Calu3 (cell line): ENCODE data around the gene PRR7. TPM values are rescaled to one million over a fixed set of nuclear protein-coding genes. Genes with fewer than 3 reads are reported as not detected.

Source experiments
- BruUV-seq: library from RNA; stranded (reverse); fragments of 400-500 nt; replicated peaks from 2 replicates; lab custom pipeline; 2021; lab: Mats Ljungman, UMichigan
- CTCF ChIA-PET: fragments of 300-600 bp; sonication (Branson Sonifier 250); formaldehyde crosslinking; loops from one replicate; lab custom pipeline; 2022; ENCODE audit warnings: antibody characterized with exemption; lab: Charles Lee
- DNase-seq: peaks from one replicate; pipeline ENCODE4 v3.0.0; 2022
- H3K27ac Mint-ChIP-seq: one replicate; pipeline ENCODE4 v1.8.0; 2022; ENCODE audit warnings: mixed read lengths; ENCODE audit not compliant: unreplicated experiment
- H3K27me3 Mint-ChIP-seq: one replicate; pipeline ENCODE4 v1.8.0; 2022; ENCODE audit warnings: mixed read lengths; ENCODE audit not compliant: unreplicated experiment
- H3K36me3 Mint-ChIP-seq: one replicate; pipeline ENCODE4 v1.8.0; 2022; ENCODE audit warnings: mild to moderate bottlenecking, moderate library complexity, mixed read lengths; ENCODE audit not compliant: insufficient read depth, unreplicated experiment
- H3K4me1 Mint-ChIP-seq: one replicate; pipeline ENCODE4 v1.8.0; 2022; ENCODE audit warnings: mild to moderate bottlenecking, low read depth, mixed read lengths; ENCODE audit not compliant: unreplicated experiment
- H3K4me3 Mint-ChIP-seq: one replicate; pipeline ENCODE4 v1.8.0; 2022; ENCODE audit warnings: mild to moderate bottlenecking, low read depth, moderate library complexity, mixed read lengths; ENCODE audit not compliant: unreplicated experiment
- H3K9me3 Mint-ChIP-seq: one replicate; pipeline ENCODE4 v1.8.0; 2022; ENCODE audit warnings: low read depth, mixed read lengths; ENCODE audit not compliant: unreplicated experiment
- intact Hi-C: fragments of 100-400 bp; cut with micrococcal nuclease; formaldehyde crosslinking; loops from one replicate; pipeline ENCODE4 v1.10.0; 2022; ENCODE audit not compliant: unreplicated experiment
- total RNA-seq: library from RNA; stranded (reverse); gene quantifications from 2 replicates; pipeline ENCODE4 v1.2.3, GENCODE V29; 2022
- TF ChIP-seq, protein P1 (sequence below): fragments of 200-600 bp; IDR thresholded peaks from one replicate; pipeline ENCODE4 v1.8.0; 2022; ENCODE audit warnings: antibody characterized with exemption; ENCODE audit not compliant: unreplicated experiment

Gene PRR7
- total RNA-seq, 1 experiment from 2014 or later: 25.2 TPM

DNA sequence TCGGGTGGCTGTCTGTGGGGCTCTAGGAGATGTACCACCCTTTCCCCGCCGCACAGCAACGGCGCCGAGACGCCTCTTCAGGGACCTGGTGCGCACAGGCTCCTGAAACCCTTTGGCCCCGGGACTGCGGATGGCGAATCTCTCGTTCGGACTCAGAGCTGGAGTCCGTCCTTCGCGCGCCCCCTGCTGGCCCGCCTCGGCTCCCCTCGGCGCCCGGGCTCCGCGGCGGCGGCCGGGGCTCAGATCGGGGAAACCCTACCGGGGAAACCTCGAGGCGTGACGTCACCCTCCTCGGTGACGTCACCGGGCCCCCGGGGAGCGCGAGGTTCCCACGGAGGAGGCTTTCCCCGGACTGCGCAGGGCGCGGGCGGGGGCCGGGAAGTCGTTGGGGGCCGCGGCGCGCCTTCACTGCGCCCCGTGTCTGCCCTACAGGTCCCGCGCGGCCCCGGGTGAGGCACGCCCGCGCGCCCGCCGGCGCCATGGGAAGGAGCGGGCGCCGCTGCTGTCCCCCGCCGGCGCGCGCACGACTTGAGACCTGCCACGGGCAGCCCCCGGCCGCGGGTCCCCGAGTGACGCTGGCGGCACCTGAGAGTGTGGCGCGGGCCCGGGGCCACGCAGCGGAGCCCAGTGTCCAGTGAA, 7.9 kb downstream of the PRR7 start:
- intact Hi-C loops: loop anchor here (2.0 to 10.0 kb wide), 3 partner anchors 52 to 340 kb away; partner anchors contain the start of gene MXD3
- DNase-seq: peak; percentile 99
- peak overlapping the region; percentile 86 for H3K27ac Mint-ChIP-seq

DNA sequence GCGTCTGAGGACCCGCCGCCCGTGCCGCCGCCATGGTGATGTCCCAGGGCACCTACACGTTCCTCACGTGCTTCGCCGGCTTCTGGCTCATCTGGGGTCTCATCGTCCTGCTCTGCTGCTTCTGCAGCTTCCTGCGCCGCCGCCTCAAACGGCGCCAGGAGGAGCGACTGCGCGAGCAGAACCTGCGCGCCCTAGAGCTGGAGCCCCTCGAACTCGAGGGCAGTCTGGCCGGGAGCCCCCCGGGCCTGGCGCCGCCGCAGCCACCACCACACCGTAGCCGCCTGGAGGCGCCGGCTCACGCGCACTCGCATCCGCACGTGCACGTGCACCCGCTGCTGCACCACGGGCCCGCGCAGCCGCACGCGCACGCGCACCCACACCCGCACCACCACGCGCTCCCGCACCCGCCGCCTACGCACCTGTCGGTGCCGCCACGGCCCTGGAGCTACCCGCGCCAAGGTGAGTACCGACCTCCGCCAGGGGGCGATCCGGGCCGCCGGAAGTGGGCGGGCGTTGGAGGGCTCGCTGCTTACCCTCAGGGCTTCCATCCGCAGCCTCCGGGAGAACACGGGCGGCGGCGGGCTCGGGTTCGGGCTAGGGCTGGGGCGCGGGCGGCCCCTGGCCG, 8.5 kb downstream of the PRR7 start:
- BruUV-seq: no TSS peak
- intact Hi-C loops: loop anchor here (2.0 to 10.0 kb wide), 2 partner anchors 52 to 340 kb away; no protein-coding TSS in a partner anchor
- CTCF ChIA-PET: interaction anchor here (0.8 to 5.1 kb wide), 18 partner anchors 11 to 329 kb away, joined by 3 to 80 read pairs (median 4); partner anchors contain the start of gene PDLIM7
- TF ChIP-seq, protein P1, sequence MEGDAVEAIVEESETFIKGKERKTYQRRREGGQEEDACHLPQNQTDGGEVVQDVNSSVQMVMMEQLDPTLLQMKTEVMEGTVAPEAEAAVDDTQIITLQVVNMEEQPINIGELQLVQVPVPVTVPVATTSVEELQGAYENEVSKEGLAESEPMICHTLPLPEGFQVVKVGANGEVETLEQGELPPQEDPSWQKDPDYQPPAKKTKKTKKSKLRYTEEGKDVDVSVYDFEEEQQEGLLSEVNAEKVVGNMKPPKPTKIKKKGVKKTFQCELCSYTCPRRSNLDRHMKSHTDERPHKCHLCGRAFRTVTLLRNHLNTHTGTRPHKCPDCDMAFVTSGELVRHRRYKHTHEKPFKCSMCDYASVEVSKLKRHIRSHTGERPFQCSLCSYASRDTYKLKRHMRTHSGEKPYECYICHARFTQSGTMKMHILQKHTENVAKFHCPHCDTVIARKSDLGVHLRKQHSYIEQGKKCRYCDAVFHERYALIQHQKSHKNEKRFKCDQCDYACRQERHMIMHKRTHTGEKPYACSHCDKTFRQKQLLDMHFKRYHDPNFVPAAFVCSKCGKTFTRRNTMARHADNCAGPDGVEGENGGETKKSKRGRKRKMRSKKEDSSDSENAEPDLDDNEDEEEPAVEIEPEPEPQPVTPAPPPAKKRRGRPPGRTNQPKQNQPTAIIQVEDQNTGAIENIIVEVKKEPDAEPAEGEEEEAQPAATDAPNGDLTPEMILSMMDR: peak; percentile 90
- Mint-ChIP-seq H3K4me3 (peak overlapping the region; percentile 77), H3K27me3 (no peaks in the 10 kb centered on the region), H3K9me3 (no peaks in the 10 kb centered on the region), H3K36me3 (peaks cover 89% of the 10 kb centered on the region), H3K4me1 (peaks cover 40% of the 10 kb centered on the region), H3K27ac (peak overlapping the region; percentile 80)
- peak; percentile 99 for DNase-seq

More for the DNA sequence above, 7.9 kb downstream of the PRR7 start:
- Mint-ChIP-seq H3K36me3 (peaks cover 86% of the 10 kb centered on the region), H3K4me1 (peaks cover 40% of the 10 kb centered on the region), H3K9me3 (no peaks in the 10 kb centered on the region), H3K4me3 (peak overlapping the region; percentile 77), H3K27me3 (no peaks in the 10 kb centered on the region)
- TF ChIP-seq, protein P1: peak; percentile 96
- BruUV-seq: no TSS peak
- CTCF ChIA-PET: interaction anchor here (0.5 to 5.1 kb wide), 20 partner anchors 10 to 328 kb away, joined by 3 to 80 read pairs (median 4); partner anchors contain the start of gene PDLIM7

- peak overlapping the region; percentile 77 for H3K4me3 Mint-ChIP-seq
- no peaks in the 10 kb centered on the region for H3K27me3 Mint-ChIP-seq
- TF ChIP-seq, protein P1: peak; percentile 96
- DNase-seq: peak; percentile 96
- CTCF ChIA-PET: interaction anchor here (0.6 to 5.1 kb wide), 18 partner anchors 12 to 330 kb away, joined by 3 to 80 read pairs (median 5); partner anchors contain the start of gene PDLIM7
- no peaks in the 10 kb centered on the region for H3K9me3 Mint-ChIP-seq
- H3K4me1 Mint-ChIP-seq: peaks cover 40% of the 10 kb centered on the region
- intact Hi-C loops: loop anchor here (2.0 to 10.0 kb wide), 3 partner anchors 41 to 341 kb away; partner anchors contain the start of gene PDLIM7
- H3K36me3 Mint-ChIP-seq: peaks cover 88% of the 10 kb centered on the region
- H3K27ac Mint-ChIP-seq: peak overlapping the region; percentile 80
- TSS peak; percentile 93 for BruUV-seq
These were observed 9.3 kb downstream of the PRR7 start for GRCh38 chr5:177455661-177456590.
